HepG2 (cell line): ENCODE data around the gene ADIPOR2. TPM values are rescaled to one million over a fixed set of nuclear protein-coding genes. Genes with fewer than 3 reads are reported as not detected.

ENCODE experiments used
- PBX2 ChIP-seq: IDR thresholded peaks from 2 replicates; pipeline ENCODE4 v1.6.1; 2016; ENCODE audit warnings: control low read depth
- TCF7L2 ChIP-seq: IDR thresholded peaks from 2 replicates; pipeline ENCODE4 v1.6.1; 2011; ENCODE audit warnings: mild to moderate bottlenecking, low read depth, low read length, moderate library complexity
- ZBTB39 ChIP-seq: sonication (generic); formaldehyde crosslinking; IDR thresholded peaks from 2 replicates; pipeline ENCODE4 v1.5.0; 2020; ENCODE audit warnings: missing genetic modification reagents
- ZNF253 ChIP-seq: sonication (generic); formaldehyde crosslinking; IDR thresholded peaks from 2 replicates; pipeline ENCODE4 v1.8.0; 2022; ENCODE audit warnings: mild to moderate bottlenecking, missing genetic modification reagents, borderline replicate concordance
- polyA plus RNA-seq, 8 experiments: library from polyadenylated mRNA; depleted of rRNA in 3 of 8; stranded (reverse) in 7 of 8; unstranded in 1 of 8; fragments of >200 nt; fragmentation: Illumina TruSeq in 4 of 8; extraction: Trizol in 4 of 8; gene quantifications; 2 replicates each; pipeline versions ENCODE4 v1.2.1 to v1.2.3, GENCODE V29; 2011 to 2016; ENCODE audit warnings: low read depth in 4 of 8, missing spikeins in 1 of 8, mixed read lengths in 1 of 8; ENCODE audit not compliant: insufficient read depth in 1 of 8
- total RNA-seq, 5 experiments: library from RNA; depleted of rRNA; stranded (reverse); fragments of >200 nt; fragmentation: Illumina TruSeq; extraction: Trizol; gene quantifications; 2 replicates each; pipeline ENCODE4 v1.2.3, GENCODE V29; 2016; ENCODE audit warnings: low read depth in 1 of 5
- TF ChIP-seq, protein P1 (sequence below): sonication (generic); formaldehyde crosslinking; IDR thresholded peaks from 2 replicates; pipeline ENCODE4 v1.4.0; 2020; ENCODE audit warnings: mild to moderate bottlenecking, missing genetic modification reagents
- TF ChIP-seq, protein P2 (sequence below): sonication (generic); formaldehyde crosslinking; IDR thresholded peaks from 2 replicates; pipeline ENCODE4 v1.4.0; 2020; ENCODE audit warnings: missing genetic modification reagents

ADIPOR2 gene
- total and polyA plus RNA-seq, 2 of the 13 experiments (the other 11 are each of a cell fraction or from before 2014, with no cell fraction given): 35.2 to 52.2 TPM

GRCh38 chr12:1819571-1819970, 128.7 kb downstream of the ADIPOR2 start (continued):
- TF ChIP-seq ZBTB39: no peak
- TF ChIP-seq TCF7L2: no peak
- TF ChIP-seq ZNF253 (CRISPR knock-in tag): no peak
- TF ChIP-seq, protein P1, sequence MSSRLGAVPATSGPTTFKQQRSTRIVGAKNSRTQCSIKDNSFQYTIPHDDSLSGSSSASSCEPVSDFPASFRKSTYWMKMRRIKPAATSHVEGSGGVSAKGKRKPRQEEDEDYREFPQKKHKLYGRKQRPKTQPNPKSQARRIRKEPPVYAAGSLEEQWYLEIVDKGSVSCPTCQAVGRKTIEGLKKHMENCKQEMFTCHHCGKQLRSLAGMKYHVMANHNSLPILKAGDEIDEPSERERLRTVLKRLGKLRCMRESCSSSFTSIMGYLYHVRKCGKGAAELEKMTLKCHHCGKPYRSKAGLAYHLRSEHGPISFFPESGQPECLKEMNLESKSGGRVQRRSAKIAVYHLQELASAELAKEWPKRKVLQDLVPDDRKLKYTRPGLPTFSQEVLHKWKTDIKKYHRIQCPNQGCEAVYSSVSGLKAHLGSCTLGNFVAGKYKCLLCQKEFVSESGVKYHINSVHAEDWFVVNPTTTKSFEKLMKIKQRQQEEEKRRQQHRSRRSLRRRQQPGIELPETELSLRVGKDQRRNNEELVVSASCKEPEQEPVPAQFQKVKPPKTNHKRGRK: no peak
- no peak for TF ChIP-seq PBX2 (CRISPR knock-in tag)
- TF ChIP-seq, protein P2, sequence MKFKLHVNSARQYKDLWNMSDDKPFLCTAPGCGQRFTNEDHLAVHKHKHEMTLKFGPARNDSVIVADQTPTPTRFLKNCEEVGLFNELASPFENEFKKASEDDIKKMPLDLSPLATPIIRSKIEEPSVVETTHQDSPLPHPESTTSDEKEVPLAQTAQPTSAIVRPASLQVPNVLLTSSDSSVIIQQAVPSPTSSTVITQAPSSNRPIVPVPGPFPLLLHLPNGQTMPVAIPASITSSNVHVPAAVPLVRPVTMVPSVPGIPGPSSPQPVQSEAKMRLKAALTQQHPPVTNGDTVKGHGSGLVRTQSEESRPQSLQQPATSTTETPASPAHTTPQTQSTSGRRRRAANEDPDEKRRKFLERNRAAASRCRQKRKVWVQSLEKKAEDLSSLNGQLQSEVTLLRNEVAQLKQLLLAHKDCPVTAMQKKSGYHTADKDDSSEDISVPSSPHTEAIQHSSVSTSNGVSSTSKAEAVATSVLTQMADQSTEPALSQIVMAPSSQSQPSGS: no peak
